Suprapubic skin (tissue), 4 donors: Measurements from ENCODE around the gene CFAP68. TPM values are rescaled to one million over a fixed set of nuclear protein-coding genes. Genes with fewer than 3 reads are reported as not detected.
A peak's percentile ranks its signal among the peaks of the same experiment; 100 is the strongest.

Experiments
- DNase-seq, 2 donors: peaks; one replicate each; pipeline ENCODE4 v3.0.0-alpha.2; 2019; ENCODE audit warnings: low spot score in 2 of 2
- H3K27ac ChIP-seq: fragments of 200-600 bp; sonication (generic); one replicate; pipeline ENCODE4 v1.5.1; 2019
- H3K27me3 ChIP-seq: fragments of 200-600 bp; sonication (generic); one replicate; pipeline ENCODE4 v1.5.1; 2019
- H3K36me3 ChIP-seq: fragments of 200-600 bp; sonication (generic); one replicate; pipeline ENCODE4 v1.5.1; 2019
- H3K4me1 ChIP-seq: fragments of 200-600 bp; sonication (generic); one replicate; pipeline ENCODE4 v1.5.1; 2019
- H3K4me3 ChIP-seq: fragments of 200-600 bp; sonication (generic); one replicate; pipeline ENCODE4 v1.5.1; 2019; ENCODE audit warnings: mild to moderate bottlenecking
- H3K9me3 ChIP-seq: fragments of 200-600 bp; sonication (generic); one replicate; pipeline ENCODE4 v1.5.1; 2019
- CTCF ChIP-seq, 2 donors: fragments of 200-600 bp in 1 of 2; fragments of 450-650 bp in 1 of 2; sonication (generic) in 1 of 2; IDR thresholded peaks; one replicate each; pipeline ENCODE4 v1.5.1; 2016 to 2019; ENCODE audit warnings: antibody characterized with exemption in 2 of 2, mild to moderate bottlenecking in 1 of 2, moderate library complexity in 1 of 2
- EP300 ChIP-seq: sonication (generic); formaldehyde crosslinking; IDR thresholded peaks from one replicate; pipeline ENCODE4 v1.6.1; 2017; ENCODE audit warnings: antibody characterized with exemption
- POLR2A ChIP-seq, 2 donors: fragments of 450-650 bp; IDR thresholded peaks; one replicate each; pipeline ENCODE4 v1.6.1; 2017; ENCODE audit warnings: antibody characterized with exemption in 2 of 2, mild to moderate bottlenecking in 2 of 2, moderate library complexity in 2 of 2
- POLR2AphosphoS5 ChIP-seq, 3 donors: sonication (generic); formaldehyde crosslinking; IDR thresholded peaks; one replicate each; pipeline ENCODE4 v1.6.1; 2017; ENCODE audit warnings: antibody characterized with exemption in 3 of 3
- WGBS: methylation state at CpG from one replicate; pipeline ENCODE4 v1.1.5; 2018; 5-methylcytosine and 5-hydroxymethylcytosine counted together
- total RNA-seq, 4 donors: library from RNA; depleted of rRNA; stranded (reverse); fragments of >200 nt; gene quantifications; one replicate each; pipeline ENCODE4 v1.1.0, GENCODE V29; 2016

Gene CFAP68
- total RNA-seq, 4 donors from 2014 or later, result 27.7 to 42.4 (median 32.7) TPM

GRCh38 chr11:111909378-111909777 lies 30.0 kb downstream of the CFAP68 start:
- no peak for DNase-seq
- Histone ChIP-seq H3K27ac (peak overlapping the region; percentile 93), H3K4me3 (peak overlapping the region; percentile 61), H3K4me1 (peaks cover 49% of the 10 kb centered on the region), H3K9me3 (no peaks in the 10 kb centered on the region), H3K36me3 (peaks cover 5% of the 10 kb centered on the region), H3K27me3 (no peaks in the 10 kb centered on the region)
- 45% methylated on average over 5 of the region's 5 CpGs for WGBS
- TF ChIP-seq CTCF (IDR thresholded peaks at IDR 0.05) (no peak), EP300 (no peak), POLR2A (IDR thresholded peaks at IDR 0.05) (no peak), POLR2AphosphoS5 (IDR thresholded peaks at IDR 0.05) (no peak)

- Histone ChIP-seq H3K9me3 (no peaks in the 10 kb centered on the region), H3K27ac (peak overlapping the region; percentile 93), H3K27me3 (no peaks in the 10 kb centered on the region), H3K4me1 (peaks cover 55% of the 10 kb centered on the region), H3K4me3 (peak overlapping the region; percentile 61), H3K36me3 (peaks cover 5% of the 10 kb centered on the region)
- DNase-seq, result no peak
- TF ChIP-seq POLR2A (IDR thresholded peaks at IDR 0.05) (no peak), EP300 (no peak), CTCF (IDR thresholded peaks at IDR 0.05) (no peak), POLR2AphosphoS5 (IDR thresholded peaks at IDR 0.05) (no peak)
- WGBS, result 33% methylated on average over 9 of the region's 9 CpGs
Observed at GRCh38 chr11:111910676-111911562, 31.6 kb downstream of the CFAP68 start.

GRCh38 chr11:111911563-111912401 lies 32.4 kb downstream of the CFAP68 start, which contains the start of gene CRYAB:
Gene CRYAB, minus strand, starts transcription at chr11:111911770. Its CDS starts 46 bp downstream, at chr11:111911724.
- peak; percentile 94 to 97 for DNase-seq

GRCh38 chr11:111912535-111912934 lies 33.2 kb downstream of the CFAP68 start, which contains the start of gene HSPB2:
Gene HSPB2, plus strand, starts transcription at chr11:111912734. Its CDS starts 96 bp downstream, at chr11:111912830.
- no peak for TF ChIP-seq POLR2A (IDR thresholded peaks at IDR 0.05)
- no peak for TF ChIP-seq POLR2AphosphoS5 (IDR thresholded peaks at IDR 0.05)
- no peak for TF ChIP-seq EP300
- TF ChIP-seq CTCF (IDR thresholded peaks at IDR 0.05), result no peak
- H3K4me1 ChIP-seq, result peaks cover 55% of the 10 kb centered on the region
- peak within 1 kb of the TSS; percentile 93 for H3K27ac ChIP-seq
- peak within 1 kb of the TSS; percentile 61 for H3K4me3 ChIP-seq
- no peak for DNase-seq
- H3K36me3 ChIP-seq, result peaks cover 5% of the 10 kb centered on the region
- no peaks in the 10 kb centered on the region for H3K9me3 ChIP-seq
- 1% methylated on average over 8 of the region's 26 CpGs for WGBS
- H3K27me3 ChIP-seq, result no peaks in the 10 kb centered on the region

More at GRCh38 chr11:111911563-111912401, 32.4 kb downstream of the CFAP68 start, which contains the start of gene CRYAB:
- peaks cover 55% of the 10 kb centered on the region for H3K4me1 ChIP-seq
- H3K27ac ChIP-seq, result peak within 1 kb of the TSS; percentile 93
- peak within 1 kb of the TSS; percentile 61 for H3K4me3 ChIP-seq
- H3K36me3 ChIP-seq, result peaks cover 5% of the 10 kb centered on the region
- no peaks in the 10 kb centered on the region for H3K9me3 ChIP-seq
- TF ChIP-seq CTCF (IDR thresholded peaks at IDR 0.05), result no peak
- peak; percentile 75 for TF ChIP-seq EP300
- TF ChIP-seq POLR2AphosphoS5 (IDR thresholded peaks at IDR 0.05), result peak in 2 of 3 donors; percentile 71 to 73
- peak in 1 of 2 donors; percentile 47 for TF ChIP-seq POLR2A (IDR thresholded peaks at IDR 0.05)
- no peaks in the 10 kb centered on the region for H3K27me3 ChIP-seq
- WGBS, result 22% methylated on average over 17 of the region's 17 CpGs
